Measurements from ENCODE around the gene AIFM3.

The AIFM3 gene

GRCh38 chr22:20945578-20945934, 21.5 kb upstream of the AIFM3 start (continued):
- TF ChIP-seq PATZ1 (CRISPR knock-in tag; IDR thresholded peaks at IDR 0.05; ENCODE audit: borderline replicate concordance) (no peak), ZFP30 (CRISPR knock-in tag; IDR thresholded peaks at IDR 0.05) (no peak), CREB5 (CRISPR knock-in tag; IDR thresholded peaks at IDR 0.05; ENCODE audit: low read depth) (no peak), CSDC2 (CRISPR knock-in tag; IDR thresholded peaks at IDR 0.05) (no peak), GLIS3 (CRISPR knock-in tag; IDR thresholded peaks at IDR 0.05) (no peak)

- peak; percentile 71 for ATAC-seq
- TF ChIP-seq CSRNP3 (CRISPR knock-in tag; IDR thresholded peaks at IDR 0.05) (no peak), CSDC2 (CRISPR knock-in tag; IDR thresholded peaks at IDR 0.05) (no peak), ZFP3 (CRISPR knock-in tag; IDR thresholded peaks at IDR 0.05) (no peak), ZNF8 (CRISPR knock-in tag; IDR thresholded peaks at IDR 0.05) (no peak), ISL1 (CRISPR knock-in tag; IDR thresholded peaks at IDR 0.05) (no peak), ZFP30 (CRISPR knock-in tag; IDR thresholded peaks at IDR 0.05) (no peak), TCF4 (CRISPR knock-in tag; IDR thresholded peaks at IDR 0.05; ENCODE audit: borderline replicate concordance) (no peak), CREB5 (CRISPR knock-in tag; IDR thresholded peaks at IDR 0.05; ENCODE audit: low read depth) (no peak), ZNF70 (CRISPR knock-in tag; IDR thresholded peaks at IDR 0.05) (no peak), GLIS3 (CRISPR knock-in tag; IDR thresholded peaks at IDR 0.05) (no peak), PPARA (CRISPR knock-in tag; IDR thresholded peaks at IDR 0.05; ENCODE audit: borderline replicate concordance) (no peak), ARNTL (CRISPR knock-in tag; IDR thresholded peaks at IDR 0.05; ENCODE audit: borderline replicate concordance, low read depth) (no peak), PATZ1 (CRISPR knock-in tag; IDR thresholded peaks at IDR 0.05; ENCODE audit: borderline replicate concordance) (no peak), BACH2 (CRISPR knock-in tag; IDR thresholded peaks at IDR 0.05; ENCODE audit: borderline replicate concordance) (no peak), POU6F1 (CRISPR knock-in tag; IDR thresholded peaks at IDR 0.05; ENCODE audit: borderline replicate concordance, low read depth) (no peak)
These were observed 20.7 kb upstream of the AIFM3 start for GRCh38 chr22:20946080-20946986.

GRCh38 chr22:20946991-20947390, 20.1 kb upstream of the AIFM3 start:
- no peak for ATAC-seq
- no peak for TF ChIP-seq ARNTL (CRISPR knock-in tag; IDR thresholded peaks at IDR 0.05; ENCODE audit: borderline replicate concordance, low read depth)
- TF ChIP-seq PATZ1 (CRISPR knock-in tag; IDR thresholded peaks at IDR 0.05; ENCODE audit: borderline replicate concordance) = no peak
- TF ChIP-seq ZFP3 (CRISPR knock-in tag; IDR thresholded peaks at IDR 0.05) = no peak
- TF ChIP-seq ZNF70 (CRISPR knock-in tag; IDR thresholded peaks at IDR 0.05) = no peak
- TF ChIP-seq SNAI2 (CRISPR knock-in tag; IDR thresholded peaks at IDR 0.05) = no peak
- no peak for TF ChIP-seq POU6F1 (CRISPR knock-in tag; IDR thresholded peaks at IDR 0.05; ENCODE audit: borderline replicate concordance, low read depth)
- no peak for TF ChIP-seq GLIS3 (CRISPR knock-in tag; IDR thresholded peaks at IDR 0.05)
- TF ChIP-seq ZNF8 (CRISPR knock-in tag; IDR thresholded peaks at IDR 0.05) = no peak
- TF ChIP-seq TSHZ2 (CRISPR knock-in tag; IDR thresholded peaks at IDR 0.05) = no peak
- no peak for TF ChIP-seq RARB (CRISPR knock-in tag; IDR thresholded peaks at IDR 0.05)

All from SK-N-SH treated with all-trans-retinoic acid at 6 μM for 48 hours (cell line).